Stomach (tissue), 9 donors: Measurements from ENCODE around the gene TTC24. TPM values are rescaled to one million over a fixed set of nuclear protein-coding genes. Genes with fewer than 3 reads are reported as not detected.

Experiments
- DNase-seq, 2 donors: peaks; one replicate each; pipeline versions ENCODE4 v3.0.0 to v3.0.0-alpha.2; 2013 to 2019
- H3K27ac ChIP-seq, 5 donors: fragments of 200-600 bp in 4 of 5; sonication (generic) in 4 of 5; one replicate each; pipeline ENCODE4 v1.5.1; 2013 to 2019; ENCODE audit warnings: mild to moderate bottlenecking in 1 of 5, moderate library complexity in 1 of 5
- H3K27me3 ChIP-seq, 3 donors: fragments of 200-600 bp; sonication (generic); one replicate each; pipeline ENCODE4 v1.5.1; 2017 to 2019; ENCODE audit warnings: mixed run types in 1 of 3
- H3K36me3 ChIP-seq, 4 donors: fragments of 200-600 bp; sonication (generic); 1 replicate in 3 of 4; 2 replicates in 1 of 4; pipeline ENCODE4 v1.5.1; 2016 to 2019
- H3K4me1 ChIP-seq, 4 donors: fragments of 200-600 bp; sonication (generic); one replicate each; pipeline ENCODE4 v1.5.1; 2016 to 2019
- H3K4me3 ChIP-seq, 4 donors: fragments of 200-600 bp; sonication (generic) in 3 of 4; one replicate each; pipeline ENCODE4 v1.5.1; 2016 to 2019; ENCODE audit warnings: mild to moderate bottlenecking in 1 of 4
- H3K9me3 ChIP-seq, 4 donors: fragments of 200-600 bp; sonication (generic); one replicate each; pipeline ENCODE4 v1.5.1; 2016 to 2019
- EP300 ChIP-seq: sonication (generic); formaldehyde crosslinking; IDR thresholded peaks from one replicate; pipeline ENCODE4 v1.6.1; 2017; ENCODE audit warnings: antibody characterized with exemption
- POLR2A ChIP-seq, 4 donors: fragments of 450-650 bp; IDR thresholded peaks; one replicate each; pipeline ENCODE4 v1.6.1; 2016; ENCODE audit warnings: antibody characterized with exemption in 4 of 4, control low read depth in 2 of 4, mild to moderate bottlenecking in 1 of 4, moderate library complexity in 1 of 4
- POLR2AphosphoS5 ChIP-seq, 3 donors: sonication (generic); formaldehyde crosslinking; IDR thresholded peaks; one replicate each; pipeline ENCODE4 v1.6.1; 2016; ENCODE audit warnings: antibody characterized with exemption in 3 of 3
- WGBS, 5 donors: extraction: QIAGEN DNeasy Blood & Tissue Kit in 3 of 5; methylation state at CpG; one replicate each; pipeline versions ENCODE4 v1.1.5 to v1.1.7; 2013 to 2018; 5-methylcytosine and 5-hydroxymethylcytosine counted together
- intact Hi-C: fragments of 100-400 bp; cut with DNase I; formaldehyde crosslinking; loops from one replicate; pipeline ENCODE4 v1.15.1; 2023; ENCODE audit warnings: low total_unique reads
- polyA plus RNA-seq, 3 donors: library from polyadenylated mRNA; stranded (reverse); fragments of 200-250 nt; gene quantifications; one replicate each; pipeline ENCODE4 v1.2.3, GENCODE V29; 2013
- total RNA-seq, 5 donors: library from RNA; depleted of rRNA; stranded (reverse); fragments of >200 nt; gene quantifications; one replicate each; pipeline versions ENCODE4 v1.1.0 to v1.2.3, GENCODE V29; 2014 to 2016
- TF ChIP-seq, protein P1 (sequence below), 7 experiments: fragments of 450-650 bp in 4 of 7; fragments of 200-600 bp in 3 of 7; sonication (generic) in 3 of 7; IDR thresholded peaks; one replicate each; pipeline ENCODE4 v1.5.1; 2016 to 2019; ENCODE audit warnings: antibody characterized with exemption in 7 of 7, control low read depth in 2 of 7, mild to moderate bottlenecking in 1 of 7
- donor health status: healthy with polysubstance abuse.
- donor health status: Bipolar disorder and iron deficiency.
- donor health status: healthy.

The TTC24 gene
- total and polyA plus RNA-seq, 8 donors: 0.55 TPM; not detected in 7

DNA sequence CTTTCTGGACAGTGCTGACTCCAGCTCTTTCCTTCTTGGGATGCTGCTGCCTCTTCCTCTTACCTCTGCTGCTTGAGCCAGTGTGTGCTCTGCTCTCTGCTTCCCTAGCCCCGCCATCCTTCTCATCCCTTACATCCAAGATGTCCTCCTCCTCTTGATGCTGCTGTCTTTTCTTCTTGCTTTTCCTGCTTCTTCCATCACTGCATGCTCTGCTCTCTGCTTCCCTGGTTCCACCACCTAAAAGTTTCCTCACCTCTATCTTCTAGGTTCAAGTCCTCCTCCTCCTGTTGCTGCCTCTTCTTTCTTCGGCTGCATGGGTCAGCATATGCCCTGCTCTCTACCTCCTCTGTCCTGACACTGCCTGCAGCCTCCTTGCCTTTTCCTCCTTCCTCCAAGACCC, 15.5 kb downstream of the TTC24 start:
- 80 to 95% (median 87%) methylated on average over 2 of the region's 2 CpGs for WGBS, 5 donors
- Histone ChIP-seq H3K27me3 (no peaks in the 10 kb centered on the region), H3K36me3 (peaks cover 17 to 68% (median 61%) of the 10 kb centered on the region in 4 donors), H3K9me3 (no peaks in the 10 kb centered on the region), H3K4me1 (peaks cover 10 to 30% (median 24%) of the 10 kb centered on the region in 4 donors), H3K27ac (no peak overlapping the region), H3K4me3 (no peak overlapping the region)
- no peak for TF ChIP-seq POLR2AphosphoS5 (IDR thresholded peaks at IDR 0.05)
- TF ChIP-seq POLR2A (IDR thresholded peaks at IDR 0.05): no peak
- no peak for TF ChIP-seq EP300
- TF ChIP-seq, protein P1, sequence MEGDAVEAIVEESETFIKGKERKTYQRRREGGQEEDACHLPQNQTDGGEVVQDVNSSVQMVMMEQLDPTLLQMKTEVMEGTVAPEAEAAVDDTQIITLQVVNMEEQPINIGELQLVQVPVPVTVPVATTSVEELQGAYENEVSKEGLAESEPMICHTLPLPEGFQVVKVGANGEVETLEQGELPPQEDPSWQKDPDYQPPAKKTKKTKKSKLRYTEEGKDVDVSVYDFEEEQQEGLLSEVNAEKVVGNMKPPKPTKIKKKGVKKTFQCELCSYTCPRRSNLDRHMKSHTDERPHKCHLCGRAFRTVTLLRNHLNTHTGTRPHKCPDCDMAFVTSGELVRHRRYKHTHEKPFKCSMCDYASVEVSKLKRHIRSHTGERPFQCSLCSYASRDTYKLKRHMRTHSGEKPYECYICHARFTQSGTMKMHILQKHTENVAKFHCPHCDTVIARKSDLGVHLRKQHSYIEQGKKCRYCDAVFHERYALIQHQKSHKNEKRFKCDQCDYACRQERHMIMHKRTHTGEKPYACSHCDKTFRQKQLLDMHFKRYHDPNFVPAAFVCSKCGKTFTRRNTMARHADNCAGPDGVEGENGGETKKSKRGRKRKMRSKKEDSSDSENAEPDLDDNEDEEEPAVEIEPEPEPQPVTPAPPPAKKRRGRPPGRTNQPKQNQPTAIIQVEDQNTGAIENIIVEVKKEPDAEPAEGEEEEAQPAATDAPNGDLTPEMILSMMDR (IDR thresholded peaks at IDR 0.05): no peak
- intact Hi-C loops: no loop called here
- DNase-seq: no peak

DNA sequence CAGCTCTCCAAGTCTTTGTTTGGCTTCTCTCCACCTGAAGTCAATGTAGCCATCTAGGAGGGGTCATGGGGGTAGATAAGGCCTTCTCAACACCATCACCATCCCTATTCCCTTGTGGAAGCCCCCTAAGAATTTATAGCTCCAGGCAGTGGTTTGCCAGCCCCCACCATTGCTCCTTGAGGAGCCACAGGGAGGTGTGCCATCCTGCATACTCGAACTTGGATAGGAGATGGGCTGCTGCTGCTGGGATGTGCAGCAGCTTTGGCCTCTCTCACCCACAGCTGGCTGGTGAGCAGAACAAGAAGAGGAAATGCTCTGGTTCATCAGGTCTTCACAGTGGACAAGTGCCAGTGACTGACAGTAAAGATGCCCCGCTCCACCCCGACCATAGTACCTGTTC, 16.9 kb downstream of the TTC24 start:
- no peak for TF ChIP-seq POLR2A (IDR thresholded peaks at IDR 0.05)
- no peak for TF ChIP-seq EP300
- TF ChIP-seq, protein P1 (IDR thresholded peaks at IDR 0.05): no peak
- TF ChIP-seq POLR2AphosphoS5 (IDR thresholded peaks at IDR 0.05): no peak
- no peaks in the 10 kb centered on the region for H3K9me3 ChIP-seq
- no peaks in the 10 kb centered on the region for H3K27me3 ChIP-seq
- no peak for DNase-seq
- H3K4me1 ChIP-seq: peaks cover 12 to 31% (median 26%) of the 10 kb centered on the region in 4 donors
- peaks cover 17 to 68% (median 61%) of the 10 kb centered on the region in 4 donors for H3K36me3 ChIP-seq
- no peak overlapping the region for H3K4me3 ChIP-seq
- H3K27ac ChIP-seq: no peak overlapping the region
- intact Hi-C loops: no loop called here
- WGBS, 5 donors: 82 to 90% (median 84%) methylated on average over 3 of the region's 3 CpGs

DNA sequence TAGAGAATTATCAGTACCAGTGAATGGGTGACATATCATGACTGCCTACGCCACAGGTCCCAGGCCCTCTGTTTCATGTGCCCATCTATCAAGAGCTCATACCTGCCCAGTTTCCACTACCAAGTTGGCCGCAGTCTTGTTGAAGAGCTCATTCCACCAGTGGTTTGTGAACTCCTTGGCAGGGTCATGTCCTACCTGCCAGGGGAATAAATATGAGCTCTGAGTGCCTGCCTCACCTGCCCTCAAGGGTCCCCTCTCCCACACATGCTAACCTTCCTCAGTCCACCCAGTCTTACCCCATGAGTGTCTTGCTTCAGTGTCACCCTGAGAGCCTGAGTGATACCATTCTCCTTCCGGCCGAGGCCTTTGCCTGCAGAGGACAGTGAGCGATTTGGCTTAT, 18.6 kb downstream of the TTC24 start:
- 91 to 97% (median 94%) methylated on average over 4 to 5 of the region's 5 CpGs for WGBS, 5 donors
- no peaks in the 10 kb centered on the region for H3K9me3 ChIP-seq
- intact Hi-C loops: no loop called here
- no peaks in the 10 kb centered on the region for H3K27me3 ChIP-seq
- no peak for TF ChIP-seq POLR2A (IDR thresholded peaks at IDR 0.05)
- TF ChIP-seq POLR2AphosphoS5 (IDR thresholded peaks at IDR 0.05): no peak
- TF ChIP-seq, protein P1 (IDR thresholded peaks at IDR 0.05): no peak
- TF ChIP-seq EP300: no peak
- DNase-seq: no peak
- H3K4me1 ChIP-seq: peaks cover 13 to 30% (median 24%) of the 10 kb centered on the region in 4 donors
- no peak overlapping the region for H3K27ac ChIP-seq
- H3K4me3 ChIP-seq: no peak overlapping the region
- H3K36me3 ChIP-seq: peaks cover 17 to 62% (median 59%) of the 10 kb centered on the region in 4 donors

DNA sequence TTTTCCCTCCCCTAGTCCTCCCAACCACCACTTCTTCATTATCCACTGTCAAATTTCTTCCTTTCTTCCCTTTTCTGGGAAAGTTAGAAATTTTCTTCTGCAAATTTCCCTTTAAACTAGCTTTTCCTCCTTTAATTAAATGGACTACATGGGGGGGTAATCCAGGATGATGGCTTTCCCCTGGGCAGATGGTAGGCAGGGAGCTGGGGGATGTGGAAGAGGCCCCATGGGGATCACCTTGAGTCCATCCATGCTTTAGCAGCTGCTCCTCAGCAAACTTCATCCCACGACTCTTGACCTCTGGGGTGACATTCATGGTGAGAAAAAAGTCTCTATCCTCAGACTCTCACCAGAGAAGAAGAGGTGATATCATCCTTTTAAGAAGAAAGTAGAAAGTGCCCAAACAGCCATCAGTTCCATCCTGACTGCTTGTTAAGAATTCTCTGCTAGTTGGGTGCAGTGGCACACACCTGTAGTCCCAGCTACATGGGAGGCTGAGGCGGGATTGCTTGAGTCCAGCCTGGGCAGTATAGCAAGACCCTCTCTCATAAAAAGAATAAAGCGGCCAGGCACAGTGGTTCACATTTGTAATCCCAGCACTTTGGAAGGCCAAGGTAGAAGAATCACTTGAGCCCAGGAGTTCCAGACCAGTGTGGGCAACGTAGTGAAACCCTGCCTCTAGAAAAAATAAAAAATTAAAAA, 19.4 kb downstream of the TTC24 start:
- TF ChIP-seq, protein P1 (IDR thresholded peaks at IDR 0.05): no peak

More for the DNA sequence above, 19.4 kb downstream of the TTC24 start:
- Histone ChIP-seq H3K36me3 (peaks cover 17 to 54% (median 52%) of the 10 kb centered on the region in 4 donors), H3K27me3 (no peaks in the 10 kb centered on the region), H3K4me1 (peaks cover 13 to 28% (median 23%) of the 10 kb centered on the region in 4 donors), H3K4me3 (no peak overlapping the region), H3K9me3 (no peaks in the 10 kb centered on the region), H3K27ac (no peak overlapping the region)
- intact Hi-C loops: no loop called here
- DNase-seq: no peak
- WGBS, 5 donors: 82 to 91% (median 91%) methylated on average over 4 of the region's 4 CpGs
